Fibroblast of mammary gland (primary cell): ENCODE measurements around the gene NR1I3.
A peak's percentile ranks its signal among the peaks of the same experiment; 100 is the strongest.
"Not testable (repeated sequence)": the region's sequence is repeated elsewhere in the genome, so short reads cannot be mapped to it uniquely, and the experiment has no call there.

ENCODE experiments used
- DNase-seq: peaks from one replicate; pipeline ENCODE4 v3.0.0-alpha.2; 2010; ENCODE audit warnings: low read depth
- H3K4me3 ChIP-seq: 2 replicates; pipeline ENCODE4 v1.5.1; 2011; ENCODE audit warnings: low read depth, mild to moderate bottlenecking, low read length, moderate library complexity; ENCODE audit not compliant: control insufficient read depth
- CTCF ChIP-seq: conservative IDR thresholded peaks from 2 replicates; pipeline ENCODE4 v1.5.1; 2011; ENCODE audit warnings: low read depth, low read length, inconsistent platforms; ENCODE audit not compliant: control insufficient read depth, insufficient read depth

NR1I3 gene

DNA sequence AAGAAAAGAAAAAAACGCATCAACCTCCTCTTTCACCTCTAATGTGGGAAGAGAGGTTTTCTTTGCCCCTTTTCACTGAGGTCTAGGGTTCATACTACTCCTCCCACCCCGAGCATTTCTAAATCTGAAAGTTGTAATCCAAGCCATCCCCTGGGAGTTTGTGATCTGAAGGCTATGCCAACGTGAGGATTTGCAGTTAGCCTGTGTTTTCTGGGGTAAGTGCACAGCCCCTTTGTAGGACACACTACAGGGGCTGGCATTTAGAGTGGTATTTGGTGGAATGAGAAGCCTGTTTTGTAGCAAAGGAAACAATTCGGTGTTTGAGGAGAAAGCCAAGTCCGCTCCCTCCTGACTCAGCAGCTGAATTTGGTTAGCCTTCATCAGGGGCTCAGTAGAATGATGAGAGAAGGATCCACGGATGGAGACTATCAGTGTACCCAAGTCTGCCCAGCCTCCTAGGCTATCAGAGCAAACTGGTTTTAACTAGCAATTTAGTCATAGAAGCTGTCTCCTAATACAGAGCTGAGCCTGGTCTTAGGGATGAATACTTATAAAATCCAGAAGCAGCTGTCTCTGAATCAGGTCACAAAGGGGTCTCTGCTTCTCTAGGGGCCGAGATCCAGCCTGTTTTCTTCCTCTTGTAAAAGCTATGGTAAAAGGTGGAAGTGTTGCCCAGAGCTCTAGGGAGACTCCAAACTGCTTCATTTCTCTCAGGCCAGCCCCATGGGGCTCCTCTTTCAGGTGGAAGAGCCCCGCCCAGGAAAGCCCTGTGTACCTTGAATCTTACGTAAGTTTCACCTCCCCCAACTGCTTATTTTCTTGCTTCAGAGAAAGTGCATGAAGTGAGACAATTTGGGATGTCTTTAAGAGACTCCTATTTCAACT, 22.6 kb upstream of the NR1I3 start:
- TF ChIP-seq CTCF: no peak
- H3K4me3 ChIP-seq: no peak overlapping the region
- peak; percentile 8 for DNase-seq

DNA sequence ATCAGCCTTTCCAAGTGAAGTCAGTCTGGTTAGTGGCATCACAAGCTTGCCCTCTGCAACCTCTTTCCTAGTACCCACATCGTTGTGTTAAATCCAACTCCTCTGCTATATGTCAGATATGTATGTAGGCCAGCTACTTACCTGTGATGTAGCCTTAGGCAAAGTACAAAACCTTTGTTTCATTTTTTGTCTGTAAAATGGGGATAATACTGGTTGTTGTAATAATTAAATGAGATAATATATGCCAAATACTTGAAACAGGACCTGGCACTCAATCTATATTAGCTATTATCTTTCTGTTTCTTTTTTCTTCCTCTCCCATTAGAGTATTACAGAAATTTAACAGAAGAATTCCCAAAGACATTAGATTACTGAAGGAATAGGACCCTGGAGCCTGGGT, 21.8 kb upstream of the NR1I3 start:
- H3K4me3 ChIP-seq: no peak overlapping the region
- TF ChIP-seq CTCF: no peak

DNA sequence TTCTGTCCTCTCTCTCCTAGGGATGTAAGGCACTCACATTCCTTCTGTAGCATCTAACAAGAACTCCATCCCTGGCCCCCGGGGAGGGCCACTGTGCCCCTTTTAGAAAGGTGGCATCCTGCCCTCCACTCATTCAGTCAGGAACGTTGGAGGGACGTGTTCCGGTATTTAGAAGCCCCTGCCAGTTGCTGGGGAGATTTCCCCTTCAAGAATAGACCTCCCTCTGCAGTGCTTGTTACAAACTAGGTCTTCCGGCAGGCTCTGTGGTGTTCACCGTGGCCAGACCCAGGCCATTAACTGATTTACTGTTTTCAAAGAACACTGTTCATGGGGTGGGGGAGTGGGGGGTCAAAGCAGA, 21.3 kb upstream of the NR1I3 start:
- DNase-seq: no peak
- H3K4me3 ChIP-seq: no peak overlapping the region

More for the DNA sequence above, 21.8 kb upstream of the NR1I3 start:
- no peak for DNase-seq

DNA sequence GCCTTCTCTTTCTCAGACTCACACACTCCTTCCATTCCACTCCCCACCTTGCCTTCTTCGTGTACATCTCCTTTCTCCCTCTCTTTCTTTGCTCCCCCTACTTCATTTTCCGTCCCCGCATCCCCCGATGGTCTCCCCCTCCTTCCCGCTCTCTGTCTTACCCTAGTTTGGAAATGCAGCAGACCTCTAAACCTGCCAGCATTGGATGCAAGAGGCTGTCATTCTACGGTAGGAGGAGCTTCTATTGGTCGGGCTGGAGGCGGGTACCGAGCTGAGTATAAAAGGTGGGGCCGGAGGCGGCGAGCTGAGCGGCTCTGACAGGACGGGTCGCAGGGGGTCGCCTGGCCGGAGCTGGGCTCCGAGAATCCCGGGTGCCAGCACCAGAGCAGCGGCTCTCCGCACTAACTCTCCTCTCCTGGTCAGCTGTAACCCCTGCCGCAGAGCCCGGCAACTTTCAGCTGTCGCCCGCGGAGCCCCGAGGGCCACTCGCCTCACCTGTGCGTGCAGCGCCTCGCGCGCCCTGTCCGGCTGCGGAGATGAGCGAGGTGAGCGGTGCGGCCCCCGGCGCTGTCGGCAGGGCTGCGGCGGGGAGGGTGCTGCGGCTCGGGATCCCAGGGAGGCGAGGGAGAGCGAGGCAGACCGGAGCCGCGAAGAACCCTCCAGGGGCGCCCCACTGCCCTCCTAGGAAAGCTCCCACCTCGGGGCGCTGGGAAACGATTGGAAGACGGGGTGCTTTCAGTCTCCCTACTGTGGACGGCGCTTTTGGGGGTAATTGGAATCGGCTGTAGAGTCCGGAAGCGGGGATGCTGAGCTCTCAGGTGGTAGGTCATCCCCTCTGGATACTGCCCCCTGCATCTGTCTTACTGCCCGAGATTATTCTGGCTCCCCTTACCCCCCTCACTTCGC, 20.7 kb upstream of the NR1I3 start, which contains the start of gene PCP4L1:
PCP4L1 (plus strand) TSS at position 307 of the 906 bp plus-strand sequence; CDS start at position 537, 230 bp downstream.
- no peak for TF ChIP-seq CTCF
- peak within 1 kb of the TSS; percentile 35 for H3K4me3 ChIP-seq
- peak; percentile 48 for DNase-seq

More for the DNA sequence above, 21.3 kb upstream of the NR1I3 start:
- no peak for TF ChIP-seq CTCF

- H3K4me3 ChIP-seq, DNase-seq: not testable (repeated sequence)
Measured at GRCh38 chr1:161257109-161257508, 19.1 kb upstream of the NR1I3 start.

- not testable (repeated sequence) for H3K4me3 ChIP-seq, DNase-seq
Measured at GRCh38 chr1:161255955-161256520, 18.0 kb upstream of the NR1I3 start.

DNA sequence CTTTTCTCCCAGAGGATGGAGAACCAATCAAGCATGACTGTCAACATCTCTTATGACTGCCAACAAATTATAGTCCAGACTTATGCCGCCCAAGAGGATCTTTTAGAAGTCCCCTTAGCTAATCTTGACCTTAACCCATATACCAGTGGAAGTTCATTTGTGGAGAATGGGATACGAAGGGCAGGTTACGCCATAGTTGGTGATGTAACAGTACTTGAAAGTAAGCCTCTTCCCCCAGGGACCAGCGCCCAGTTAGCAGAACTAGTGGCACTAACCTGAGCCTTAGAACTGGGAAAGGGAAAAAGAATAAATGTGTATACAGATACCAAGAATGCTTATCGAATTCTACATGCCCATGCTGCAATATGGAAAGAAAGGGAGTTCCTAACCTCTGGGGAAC, 17.3 kb upstream of the NR1I3 start:
- not testable (repeated sequence) for H3K4me3 ChIP-seq, DNase-seq

DNA sequence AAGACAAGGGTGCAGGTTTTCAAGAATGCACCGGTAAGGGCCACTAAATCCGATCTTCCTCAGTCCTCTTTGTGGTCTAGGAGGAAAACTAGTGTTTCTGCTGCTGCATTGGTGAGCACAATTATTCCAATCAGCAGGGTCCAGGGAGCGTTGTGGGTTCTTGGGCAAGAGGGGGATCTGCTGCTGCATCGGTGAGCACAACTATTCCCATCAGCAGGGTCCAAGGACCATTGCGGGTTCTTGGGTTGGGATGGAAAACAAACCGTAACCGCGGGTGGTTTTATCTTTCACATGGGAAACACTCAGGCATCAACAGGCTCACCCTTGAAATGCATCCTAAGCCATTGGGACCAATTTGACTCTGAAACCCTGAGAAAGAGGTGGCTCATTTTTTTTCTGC, 13.6 kb upstream of the NR1I3 start:
- H3K4me3 ChIP-seq: no peak overlapping the region
- no peak for DNase-seq
- TF ChIP-seq CTCF: no peak
